HG03520 (cell line): Measurements from ENCODE around the gene PTPRA.
"Not testable (repeated sequence)": the region's sequence is repeated elsewhere in the genome, so short reads cannot be mapped to it uniquely, and the experiment has no call there.

Experiments
- ATAC-seq: cut with Tn5 transposase; IDR thresholded peaks from one replicate; pipeline ENCODE4 v1.9.1; 2021; ENCODE audit warnings: mild to moderate bottlenecking, moderate library complexity; ENCODE audit not compliant: unreplicated experiment

The PTPRA gene, protein sequence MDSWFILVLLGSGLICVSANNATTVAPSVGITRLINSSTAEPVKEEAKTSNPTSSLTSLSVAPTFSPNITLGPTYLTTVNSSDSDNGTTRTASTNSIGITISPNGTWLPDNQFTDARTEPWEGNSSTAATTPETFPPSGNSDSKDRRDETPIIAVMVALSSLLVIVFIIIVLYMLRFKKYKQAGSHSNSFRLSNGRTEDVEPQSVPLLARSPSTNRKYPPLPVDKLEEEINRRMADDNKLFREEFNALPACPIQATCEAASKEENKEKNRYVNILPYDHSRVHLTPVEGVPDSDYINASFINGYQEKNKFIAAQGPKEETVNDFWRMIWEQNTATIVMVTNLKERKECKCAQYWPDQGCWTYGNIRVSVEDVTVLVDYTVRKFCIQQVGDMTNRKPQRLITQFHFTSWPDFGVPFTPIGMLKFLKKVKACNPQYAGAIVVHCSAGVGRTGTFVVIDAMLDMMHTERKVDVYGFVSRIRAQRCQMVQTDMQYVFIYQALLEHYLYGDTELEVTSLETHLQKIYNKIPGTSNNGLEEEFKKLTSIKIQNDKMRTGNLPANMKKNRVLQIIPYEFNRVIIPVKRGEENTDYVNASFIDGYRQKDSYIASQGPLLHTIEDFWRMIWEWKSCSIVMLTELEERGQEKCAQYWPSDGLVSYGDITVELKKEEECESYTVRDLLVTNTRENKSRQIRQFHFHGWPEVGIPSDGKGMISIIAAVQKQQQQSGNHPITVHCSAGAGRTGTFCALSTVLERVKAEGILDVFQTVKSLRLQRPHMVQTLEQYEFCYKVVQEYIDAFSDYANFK

DNA sequence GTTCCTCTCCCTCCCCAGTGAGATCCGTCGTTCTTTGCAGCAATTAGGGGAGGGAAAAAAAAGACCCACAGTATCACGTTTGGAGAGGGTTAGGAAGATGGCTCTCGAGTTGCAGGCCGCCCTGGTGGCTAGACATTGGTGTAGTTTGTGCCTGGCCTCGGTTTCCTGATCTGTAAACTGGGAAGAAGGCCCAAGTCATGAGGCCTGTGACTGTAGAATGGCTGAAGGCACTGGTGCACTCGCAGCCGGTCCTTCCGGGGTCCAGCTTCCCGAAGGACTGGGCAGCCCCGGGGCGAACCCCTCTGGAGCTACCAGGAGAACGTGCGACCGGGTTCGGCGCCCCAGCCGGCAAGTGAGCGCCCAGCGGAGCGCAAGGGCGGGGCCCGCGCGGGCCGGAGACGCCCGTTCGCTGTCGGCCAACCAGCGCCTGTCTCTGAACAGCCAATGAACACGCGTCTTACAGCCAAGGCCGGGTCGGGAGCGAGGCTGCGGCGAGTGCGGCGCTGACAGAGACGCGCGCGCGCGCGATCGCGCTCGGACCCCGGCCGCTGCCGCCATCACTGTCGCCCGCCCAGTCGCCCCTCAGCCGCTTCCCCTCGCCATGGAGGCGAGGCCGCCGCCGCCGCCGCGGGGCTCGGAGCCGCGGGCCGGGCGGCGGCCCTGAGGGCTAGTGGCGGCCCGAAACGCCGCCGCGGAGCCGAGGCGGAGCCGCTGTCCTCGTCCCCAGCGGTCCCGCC, at the start of gene PTPRA:
Gene PTPRA, plus strand, starts transcription at position 472 of the 737 bp plus-strand sequence. CDS start 90,797 bp downstream, outside the sequence.
- ATAC-seq = peak; percentile 86

DNA sequence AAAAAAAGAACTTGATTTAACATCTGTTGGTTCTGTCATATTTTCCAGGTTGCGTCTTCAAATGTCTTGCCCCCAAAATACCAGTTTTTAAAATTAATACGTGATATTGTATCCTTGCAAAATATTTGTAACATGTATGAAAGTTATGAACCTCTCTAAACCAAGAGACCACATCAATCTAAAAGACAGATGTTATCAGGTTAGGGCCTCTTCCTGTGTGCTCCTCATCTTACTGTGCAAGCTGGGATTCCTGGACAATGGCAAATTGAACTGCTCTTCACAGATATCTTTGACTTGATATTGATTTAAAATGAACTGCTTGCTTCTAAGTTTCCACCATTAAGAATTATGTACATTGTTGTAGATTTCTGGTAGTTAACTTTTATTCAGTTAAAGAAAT, 47.5 kb upstream of the PTPRA start:
- no peak for ATAC-seq

GRCh38 chr20:2826655-2827054, 46.6 kb upstream of the PTPRA start:
- no peak for ATAC-seq

GRCh38 chr20:2829376-2829775, 43.9 kb upstream of the PTPRA start:
- no peak for ATAC-seq

- ATAC-seq = not testable (repeated sequence)
Measured at GRCh38 chr20:2831206-2831605, 42.1 kb upstream of the PTPRA start.

DNA sequence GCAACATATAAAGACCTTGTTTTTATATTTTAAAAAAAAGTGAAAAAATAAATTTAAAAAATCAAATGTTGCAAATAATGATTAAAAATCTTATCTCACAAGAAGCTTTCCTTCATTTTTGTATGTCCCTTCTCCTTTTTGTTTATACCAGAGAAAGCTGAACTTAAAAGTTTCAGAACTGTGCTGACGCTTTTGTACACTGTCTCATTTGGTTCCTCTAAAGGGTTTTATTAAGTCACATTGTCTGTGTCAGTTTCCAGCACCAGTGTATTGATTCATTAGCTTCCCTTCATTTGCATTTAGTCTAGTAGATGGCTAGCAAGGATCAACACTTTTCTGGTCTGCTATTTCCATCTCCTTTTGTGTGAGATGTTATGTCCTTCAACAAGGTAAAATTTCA, 39.5 kb upstream of the PTPRA start:
- ATAC-seq = no peak

GRCh38 chr20:2834401-2835110, 38.7 kb upstream of the PTPRA start:
- no peak for ATAC-seq

DNA sequence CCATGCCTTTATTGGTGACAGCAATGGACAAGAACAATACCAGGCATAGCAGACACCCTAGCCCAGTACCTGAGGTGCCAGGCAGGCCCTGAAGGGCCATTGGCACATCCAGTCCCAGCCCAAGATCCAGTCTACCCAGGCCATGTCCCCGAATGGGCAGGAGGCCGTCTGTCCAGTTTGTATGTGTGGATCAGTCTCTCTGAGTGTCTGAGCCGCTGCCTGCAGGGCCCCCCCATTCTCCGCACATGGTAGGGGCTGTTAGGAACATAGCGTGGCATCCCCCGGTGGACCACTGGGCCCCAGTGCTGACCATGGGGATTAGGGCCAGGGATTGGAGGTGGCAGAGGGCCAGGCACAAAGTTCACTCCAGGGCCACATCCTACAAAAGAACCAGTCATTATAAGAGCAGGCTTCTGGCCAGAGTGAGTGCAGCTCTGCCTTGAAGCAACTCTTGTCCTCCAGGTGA, 37.9 kb upstream of the PTPRA start:
- ATAC-seq = no peak

DNA sequence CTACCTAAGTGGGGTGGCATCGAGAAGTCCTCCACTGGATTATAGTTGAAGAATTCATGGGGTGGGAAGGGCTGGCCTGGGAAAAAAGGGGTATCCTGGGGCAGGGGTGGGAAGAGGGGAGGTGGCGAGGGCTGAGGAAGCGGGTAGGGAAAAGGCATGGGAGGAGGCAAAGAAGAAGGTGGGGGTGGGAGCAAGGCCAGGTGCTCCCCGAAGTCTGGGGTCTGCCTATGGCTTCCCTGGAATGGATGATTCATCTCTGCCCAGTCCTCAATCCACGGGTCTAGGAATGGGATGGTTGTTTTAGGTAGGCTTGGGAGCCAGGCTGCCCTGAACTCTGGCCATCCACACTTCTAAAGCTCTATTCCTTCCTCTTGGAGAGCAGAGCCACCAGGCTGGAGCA, 37.2 kb upstream of the PTPRA start:
- ATAC-seq = no peak

DNA sequence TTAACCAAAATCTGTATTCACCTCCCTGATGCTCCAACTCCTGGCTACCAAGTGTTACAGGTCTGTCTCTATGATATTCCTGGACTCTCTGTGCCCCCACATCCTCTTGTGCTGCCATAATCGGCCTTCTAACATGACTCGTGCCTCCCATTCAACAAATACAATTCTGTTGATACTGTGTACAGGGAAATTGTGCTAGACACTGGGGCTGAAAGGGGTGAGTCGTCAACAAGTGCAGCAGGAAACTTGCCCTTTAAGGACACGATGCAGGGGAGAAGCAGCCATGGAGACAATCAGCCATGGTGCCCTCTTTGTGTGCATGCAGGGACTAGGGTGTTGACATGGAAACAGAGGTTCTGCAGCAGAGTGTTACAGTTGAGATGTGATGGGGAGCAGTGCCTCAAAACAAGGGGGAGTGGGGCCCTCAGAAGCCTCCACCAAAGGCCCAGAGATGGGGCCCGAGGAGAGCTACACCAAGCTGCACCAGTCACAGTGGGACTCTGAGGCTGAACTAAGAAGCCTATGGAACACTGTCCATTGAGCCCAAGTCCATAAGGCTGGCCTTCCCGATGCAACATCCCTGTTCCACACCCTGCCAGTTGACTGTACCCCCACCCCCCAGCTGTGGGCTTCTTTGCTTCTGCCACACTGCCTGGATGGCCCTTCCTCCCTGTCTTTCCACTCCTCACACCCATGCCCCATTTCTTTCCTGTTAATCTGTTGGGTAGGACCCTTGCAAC, 35.9 kb upstream of the PTPRA start:
- ATAC-seq = no peak

DNA sequence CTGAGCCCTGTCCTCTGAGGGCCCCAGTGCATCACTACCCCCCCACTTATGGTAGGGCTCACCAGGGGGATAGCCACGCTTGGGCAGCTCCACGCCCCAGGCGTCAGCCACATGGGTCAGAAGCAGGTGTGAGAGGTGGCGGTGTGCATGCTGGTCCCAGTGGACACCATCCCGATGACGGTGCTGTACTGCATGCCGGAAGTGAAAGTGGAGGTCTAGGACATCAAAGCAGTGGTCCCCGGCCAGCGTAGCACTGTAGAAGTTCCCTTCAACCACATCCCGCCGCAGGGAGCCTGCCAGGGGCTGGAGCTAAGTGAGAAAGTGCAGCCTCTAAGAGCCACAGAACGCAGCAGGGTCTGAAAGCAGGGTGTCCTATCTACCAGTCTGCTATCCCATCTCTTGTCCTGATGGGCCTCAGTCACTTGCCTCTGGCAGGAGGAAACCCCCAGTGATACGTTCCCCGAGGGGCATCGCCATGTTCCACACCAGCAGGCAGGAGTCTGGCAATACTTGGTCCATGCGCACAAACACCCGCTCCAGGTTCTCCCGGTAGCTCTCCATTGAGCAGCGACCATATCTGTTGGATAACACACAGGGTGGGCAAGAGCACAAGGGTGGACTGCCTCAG, 35.0 kb upstream of the PTPRA start:
- ATAC-seq = no peak

DNA sequence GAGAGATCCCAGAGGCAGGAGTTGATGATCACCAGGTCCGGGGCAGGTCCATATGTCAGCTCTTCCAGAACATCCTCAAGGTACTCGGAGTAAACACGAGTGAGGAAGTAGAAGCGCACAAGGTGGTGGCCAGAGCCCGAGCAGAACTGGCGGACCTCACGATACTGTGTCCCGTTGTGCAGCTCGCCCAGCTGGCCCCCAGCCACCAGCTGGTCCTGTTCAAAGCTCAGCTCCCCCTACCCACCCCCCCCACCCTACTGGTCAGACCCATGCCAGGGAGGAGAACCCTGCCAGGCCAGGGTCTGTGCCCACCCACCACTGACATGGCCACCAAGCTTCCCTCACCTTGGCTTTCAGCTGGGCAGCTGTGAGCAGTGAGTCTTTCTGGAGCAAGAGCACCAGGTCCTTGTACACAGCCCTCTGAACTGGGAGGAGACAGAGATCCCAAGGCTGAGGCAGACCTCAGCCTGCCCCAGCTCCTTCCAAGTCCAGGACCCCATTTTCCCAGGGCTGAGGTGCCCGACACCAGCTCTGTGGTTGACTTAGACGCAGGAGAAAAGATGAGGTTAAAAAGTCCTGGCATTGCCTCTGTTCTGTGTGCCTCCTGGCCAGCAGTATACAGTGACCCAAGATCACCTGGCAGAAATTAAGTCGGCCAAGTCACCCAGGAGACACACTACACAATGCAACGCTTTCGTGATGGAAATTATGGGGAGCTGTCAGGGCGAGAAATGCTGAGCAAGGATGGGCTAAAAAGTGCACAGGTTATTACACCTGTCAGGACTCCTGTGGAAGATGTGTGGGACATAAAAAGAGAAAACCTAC, 34.2 kb upstream of the PTPRA start:
- ATAC-seq = no peak

- no peak for ATAC-seq
Measured at GRCh38 chr20:2839732-2840137, 33.5 kb upstream of the PTPRA start.

- peak; percentile 87 for ATAC-seq
Measured at GRCh38 chr20:2840138-2840966, 32.9 kb upstream of the PTPRA start, which contains the start of the genes PCED1A and VPS16. Gene PCED1A, minus strand, starts transcription at chr20:2840655. Its CDS starts 743 bp downstream, at chr20:2839912. Gene VPS16, plus strand, starts transcription at chr20:2840745. Its CDS starts 30 bp downstream, at chr20:2840775.

- peak; percentile 17 for ATAC-seq
Measured at GRCh38 chr20:2840967-2841531, 32.2 kb upstream of the PTPRA start.

DNA sequence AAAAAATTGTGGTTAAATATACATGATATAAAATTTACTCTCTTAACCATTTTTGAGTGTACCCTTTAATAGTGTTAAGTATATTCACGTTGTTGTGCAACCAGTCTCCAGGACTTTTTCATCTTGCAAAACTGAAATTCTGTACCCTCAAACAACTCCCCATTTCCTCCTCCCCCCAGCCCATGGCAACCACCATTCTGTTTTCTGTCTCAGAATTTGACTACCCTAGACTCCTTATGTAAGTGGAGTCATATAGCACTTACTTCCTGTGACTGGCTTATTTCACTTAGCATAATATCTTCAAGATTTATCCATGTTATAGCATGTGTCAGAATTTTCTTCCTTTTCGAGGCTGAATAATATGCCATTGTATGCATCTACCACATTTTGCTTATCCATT, 27.7 kb upstream of the PTPRA start:
- ATAC-seq = no peak

DNA sequence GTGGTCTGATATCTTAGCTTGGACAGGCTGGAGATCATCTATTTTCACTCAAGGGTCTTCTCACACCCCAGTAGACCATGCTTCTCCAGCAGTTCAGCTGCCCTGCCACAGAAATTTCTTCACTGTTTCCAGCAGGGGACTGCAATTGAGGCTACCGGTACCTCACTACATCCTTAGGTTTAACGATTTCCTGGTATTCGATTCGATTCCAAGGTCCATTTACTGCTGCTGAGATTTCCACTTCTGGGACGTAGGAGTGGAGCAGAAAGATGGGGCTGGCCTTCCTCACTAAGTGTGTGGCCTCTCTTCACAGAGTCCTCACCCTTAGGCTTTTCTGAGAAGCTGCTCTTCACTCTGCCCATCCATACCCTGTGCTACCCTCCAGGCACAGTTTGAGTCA, 26.6 kb upstream of the PTPRA start:
- no peak for ATAC-seq
